GM10248 (cell line): ENCODE measurements around the gene NAGS.

Experiments
- CTCF ChIA-PET: fragments of 300-600 bp; sonication (Branson Sonifier 250); formaldehyde crosslinking; extraction: SDS; loops from one replicate; lab custom pipeline; 2021; ENCODE audit warnings: antibody characterized with exemption; lab: Yijun Ruan, JAX
- POLR2A ChIA-PET: fragments of 350-650 bp; sonication (Branson Sonifier 250); formaldehyde crosslinking; extraction: SDS; loops from one replicate; lab custom pipeline; 2020; ENCODE audit warnings: antibody characterized with exemption; lab: Yijun Ruan, JAX
- DNase-seq: peaks from one replicate; pipeline ENCODE4 v3.0.0; 2012; ENCODE audit errors: extremely low spot score
- CTCF ChIP-seq: IDR thresholded peaks from 2 replicates; pipeline ENCODE4 v1.5.1; 2012; ENCODE audit warnings: mild to moderate bottlenecking, low read depth; ENCODE audit errors: extremely low read depth, missing control alignments, control extremely low read depth

Gene NAGS

DNA sequence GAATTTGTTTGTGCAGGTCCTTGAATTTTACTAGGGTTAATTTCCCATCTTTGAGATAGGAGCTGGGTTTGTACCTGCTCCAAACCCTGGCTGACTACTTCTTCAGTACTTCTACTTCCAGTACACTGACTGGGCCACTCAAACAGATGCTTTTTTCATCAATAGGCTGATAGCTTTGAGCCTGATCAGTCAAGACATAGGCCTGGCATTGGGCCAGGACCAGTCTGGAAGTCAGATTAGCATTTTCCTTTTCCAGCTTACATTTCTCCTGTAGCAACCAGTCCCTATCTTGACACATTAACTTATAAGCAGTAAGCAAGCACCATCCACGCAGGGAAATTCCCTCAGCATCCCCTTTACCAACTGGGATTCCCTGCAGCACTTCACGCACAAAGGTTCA lies 17.8 kb downstream of the NAGS start:
- DNase-seq, result no peak
- POLR2A ChIA-PET, result interaction anchor here (0.6 kb wide), 1 partner anchor 33 kb away, joined by 3 read pairs; no protein-coding TSS in a partner anchor
- CTCF ChIA-PET, result interaction anchor here (1.0 to 2.4 kb wide), 4 partner anchors 13 to 78 kb away, joined by 3 to 6 read pairs (median 4); no protein-coding TSS in a partner anchor

DNA sequence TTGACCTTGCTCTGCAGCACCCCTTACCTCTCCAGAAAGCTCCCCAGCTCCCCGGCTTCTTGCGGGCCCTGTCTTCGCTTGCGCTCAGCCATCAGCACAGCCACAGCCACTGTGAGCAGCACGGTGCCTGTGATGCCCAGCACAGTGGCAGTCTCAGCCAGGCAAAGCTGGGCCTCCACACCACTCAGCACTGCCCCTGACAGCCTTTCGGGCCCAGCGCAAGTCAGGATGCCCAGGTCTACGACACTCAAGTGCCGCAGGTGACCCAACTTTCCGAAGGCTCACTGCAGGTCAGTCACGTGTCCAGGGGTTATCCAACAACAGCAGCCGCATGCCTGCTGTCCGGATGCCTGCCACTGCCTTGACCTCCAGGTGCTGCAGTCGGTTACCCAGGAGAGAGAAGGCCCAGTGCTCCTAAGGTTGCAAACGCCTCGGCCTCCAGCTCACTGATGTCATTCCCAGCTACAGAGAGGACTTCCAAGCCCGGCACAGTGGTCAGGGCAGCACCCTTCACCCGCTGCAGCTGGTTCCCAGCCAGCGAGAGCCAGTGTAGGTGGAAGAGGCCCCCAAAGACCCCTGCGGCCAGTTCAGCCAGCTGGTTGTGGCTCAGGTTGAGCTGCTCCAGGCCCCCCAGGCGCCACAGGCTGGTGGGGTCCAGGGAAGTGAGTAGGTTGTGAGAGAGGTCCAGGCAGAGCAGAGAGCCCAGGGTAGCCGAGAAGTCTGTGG lies 19.3 kb downstream of the NAGS start:
- ChIA-PET CTCF (interaction anchor here (1.2 to 1.8 kb wide), 4 partner anchors 8 to 92 kb away, joined by 3 to 4 read pairs (median 4); no protein-coding TSS in a partner anchor), POLR2A (no interaction called here)
- TF ChIP-seq CTCF, result no peak
- DNase-seq, result no peak

More for the DNA sequence above, 17.8 kb downstream of the NAGS start:
- no peak for TF ChIP-seq CTCF

DNA sequence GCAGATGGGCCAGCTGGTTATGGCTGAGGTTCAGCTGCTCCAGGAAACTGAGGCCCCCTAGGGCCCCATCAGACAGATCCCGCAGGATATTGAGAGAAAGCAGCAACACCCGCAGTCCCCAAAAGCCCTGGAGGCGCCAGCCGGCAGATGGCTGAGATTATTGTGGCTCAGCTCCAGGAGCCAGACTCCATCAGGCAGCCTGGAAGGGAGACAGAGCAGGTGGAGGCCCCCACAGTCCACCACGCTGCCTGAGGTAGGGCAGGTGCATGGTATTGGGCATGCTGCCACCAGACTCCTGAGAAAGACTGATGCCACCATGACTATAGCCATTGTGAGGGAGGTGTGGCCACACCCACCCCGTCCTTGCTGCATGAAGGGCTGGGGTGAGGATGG lies 19.8 kb downstream of the NAGS start:
- ChIA-PET CTCF (interaction anchor here (1.5 to 1.8 kb wide), 2 partner anchors 80 to 91 kb away, joined by 3 to 4 read pairs; no protein-coding TSS in a partner anchor), POLR2A (no interaction called here)
- no peak for TF ChIP-seq CTCF
- DNase-seq, result no peak

GRCh38 chr17:44024853-44025252 lies 20.4 kb downstream of the NAGS start:
- no peak for TF ChIP-seq CTCF
- no peak for DNase-seq
- ChIA-PET CTCF (interaction anchor here (1.0 to 1.5 kb wide), 4 partner anchors 9 to 258 kb away, joined by 3 to 4 read pairs (median 3); no protein-coding TSS in a partner anchor), POLR2A (no interaction called here)

GRCh38 chr17:44029736-44030135 lies 25.3 kb downstream of the NAGS start:
- CTCF ChIA-PET, result interaction anchor here (0.7 to 2.0 kb wide), 5 partner anchors 10 to 445 kb away, joined by 3 to 17 read pairs (median 3); no protein-coding TSS in a partner anchor
- POLR2A ChIA-PET, result no interaction called here
- TF ChIP-seq CTCF, result no peak
- DNase-seq, result no peak

GRCh38 chr17:44030482-44030881 lies 26.1 kb downstream of the NAGS start:
- POLR2A ChIA-PET, result no interaction called here
- TF ChIP-seq CTCF, result no peak
- DNase-seq, result no peak
- CTCF ChIA-PET, result interaction anchor here (0.7 to 2.0 kb wide), 5 partner anchors 10 to 444 kb away, joined by 3 to 17 read pairs (median 3); no protein-coding TSS in a partner anchor
